ENCODE results near the gene CACNA1B.

DNA sequence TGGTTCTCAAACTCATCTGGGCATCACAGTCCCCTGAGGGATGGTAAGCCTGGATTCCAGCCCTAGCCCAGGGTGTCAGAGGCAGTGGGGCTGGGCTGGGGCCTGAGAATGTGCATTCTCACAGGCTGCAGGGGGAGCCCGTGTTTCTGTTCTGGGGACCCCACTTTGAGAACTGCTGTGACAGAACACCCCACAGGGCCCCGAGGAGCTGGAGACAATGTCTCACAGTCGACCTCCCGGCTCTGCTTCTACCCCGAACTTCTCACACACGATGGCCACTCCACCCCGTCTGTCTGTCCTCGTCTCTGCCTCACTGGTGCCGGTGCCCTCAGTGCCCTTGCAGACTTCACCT is 130.0 kb downstream of the CACNA1B start:
- TF ChIP-seq, protein P1, sequence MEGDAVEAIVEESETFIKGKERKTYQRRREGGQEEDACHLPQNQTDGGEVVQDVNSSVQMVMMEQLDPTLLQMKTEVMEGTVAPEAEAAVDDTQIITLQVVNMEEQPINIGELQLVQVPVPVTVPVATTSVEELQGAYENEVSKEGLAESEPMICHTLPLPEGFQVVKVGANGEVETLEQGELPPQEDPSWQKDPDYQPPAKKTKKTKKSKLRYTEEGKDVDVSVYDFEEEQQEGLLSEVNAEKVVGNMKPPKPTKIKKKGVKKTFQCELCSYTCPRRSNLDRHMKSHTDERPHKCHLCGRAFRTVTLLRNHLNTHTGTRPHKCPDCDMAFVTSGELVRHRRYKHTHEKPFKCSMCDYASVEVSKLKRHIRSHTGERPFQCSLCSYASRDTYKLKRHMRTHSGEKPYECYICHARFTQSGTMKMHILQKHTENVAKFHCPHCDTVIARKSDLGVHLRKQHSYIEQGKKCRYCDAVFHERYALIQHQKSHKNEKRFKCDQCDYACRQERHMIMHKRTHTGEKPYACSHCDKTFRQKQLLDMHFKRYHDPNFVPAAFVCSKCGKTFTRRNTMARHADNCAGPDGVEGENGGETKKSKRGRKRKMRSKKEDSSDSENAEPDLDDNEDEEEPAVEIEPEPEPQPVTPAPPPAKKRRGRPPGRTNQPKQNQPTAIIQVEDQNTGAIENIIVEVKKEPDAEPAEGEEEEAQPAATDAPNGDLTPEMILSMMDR (IDR thresholded peaks at IDR 0.05; ENCODE audit: low read length) = no peak
- TF ChIP-seq EZH2 (optimal IDR thresholded peaks at IDR 0.05; ENCODE audit: low read depth, low read length) (no peak), EZH2phosphoT487 (IDR thresholded peaks at IDR 0.05; ENCODE audit: low read length) (no peak)
